Embryonic facial prominence (tissue), 1 donor: Measurements from ENCODE around the gene SGMS2.
A peak's percentile ranks its signal among the peaks of the same experiment; 100 is the strongest.
"Not testable (repeated sequence)": the region's sequence is repeated elsewhere in the genome, so short reads cannot be mapped to it uniquely, and the experiment has no call there.

Source experiments
- DNase-seq: peaks from one replicate; pipeline ENCODE4 v3.0.0-alpha.2; 2016; ENCODE audit errors: extremely low spot score

The SGMS2 gene

DNA sequence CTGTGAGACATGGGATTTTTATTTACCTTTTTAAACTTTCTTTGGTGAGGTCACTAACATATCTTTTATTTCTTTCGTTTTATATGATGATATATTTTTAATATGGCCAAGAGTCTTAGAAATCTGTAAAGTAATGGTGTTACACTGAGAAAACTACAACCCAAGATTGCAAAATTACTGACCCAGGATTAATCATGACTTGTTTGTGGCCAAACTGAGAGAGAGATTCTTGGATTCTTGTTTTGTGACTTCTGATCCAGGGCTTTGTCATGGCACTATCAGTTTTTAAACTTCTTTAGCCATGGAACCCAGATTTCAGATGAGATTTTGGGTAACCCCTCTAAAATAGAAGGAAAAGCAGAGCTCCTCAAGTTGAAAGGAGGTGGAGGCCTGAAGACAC is 42.0 kb downstream of the SGMS2 start:
- no peak for DNase-seq

DNA sequence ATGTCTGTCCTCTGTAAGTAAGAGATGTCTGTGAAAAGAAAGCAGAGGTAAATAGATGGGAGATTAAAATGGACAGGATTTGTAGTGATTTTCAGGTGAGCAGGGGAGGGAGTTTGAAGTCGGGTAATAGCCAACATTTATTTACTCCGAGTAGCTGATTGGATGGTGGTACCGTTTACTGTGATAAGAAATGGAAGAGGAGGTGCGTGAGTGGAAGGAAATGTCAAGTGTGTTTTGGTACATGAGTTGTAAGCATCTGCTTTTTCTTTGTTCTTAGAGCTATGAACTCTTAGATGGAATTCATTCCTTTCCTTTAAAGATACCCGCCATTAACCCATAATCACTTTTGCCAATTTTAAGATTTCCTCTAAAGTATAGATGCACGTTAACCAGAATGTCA is 45.5 kb downstream of the SGMS2 start:
- DNase-seq: no peak

DNA sequence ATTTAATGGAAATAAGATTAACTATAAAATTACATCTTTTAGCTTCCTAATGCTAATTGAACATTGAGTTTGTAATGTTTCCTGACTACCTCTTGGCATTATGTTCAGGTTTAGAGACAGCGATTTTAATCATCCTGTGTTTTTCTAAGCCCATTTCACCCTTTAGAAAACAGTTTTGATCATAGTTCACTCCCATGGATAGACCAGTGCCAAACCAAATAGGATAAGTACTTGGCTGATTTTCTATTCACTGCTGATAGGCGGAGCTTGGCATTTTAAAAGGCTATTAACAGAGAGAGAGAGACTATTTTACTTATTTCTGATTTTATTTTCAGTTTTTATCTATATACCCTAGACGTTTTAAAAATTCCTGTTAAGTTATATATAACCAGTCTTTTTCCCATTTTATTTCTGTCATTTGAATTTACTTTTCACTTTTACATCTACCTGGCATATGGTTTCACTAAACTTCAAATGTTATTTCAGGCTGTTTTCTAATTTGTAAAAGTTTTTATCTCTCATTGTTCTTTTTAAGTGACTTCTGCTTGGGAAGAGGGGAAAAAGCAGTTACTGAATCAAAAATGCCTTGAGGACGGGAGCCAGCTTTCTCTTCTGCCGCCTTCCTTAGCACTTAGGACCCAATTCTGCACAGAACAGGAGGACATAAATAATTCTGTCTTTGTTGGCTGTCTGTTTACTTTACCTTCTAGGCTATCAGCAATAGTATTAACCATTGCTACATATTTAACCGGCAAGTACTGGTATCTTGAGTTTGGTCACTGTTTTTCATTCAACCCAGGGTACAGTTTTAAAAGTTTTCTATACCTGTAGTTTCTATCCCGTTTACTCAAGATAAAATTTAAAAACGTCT is 46.4 kb downstream of the SGMS2 start:
- DNase-seq: no peak

DNA sequence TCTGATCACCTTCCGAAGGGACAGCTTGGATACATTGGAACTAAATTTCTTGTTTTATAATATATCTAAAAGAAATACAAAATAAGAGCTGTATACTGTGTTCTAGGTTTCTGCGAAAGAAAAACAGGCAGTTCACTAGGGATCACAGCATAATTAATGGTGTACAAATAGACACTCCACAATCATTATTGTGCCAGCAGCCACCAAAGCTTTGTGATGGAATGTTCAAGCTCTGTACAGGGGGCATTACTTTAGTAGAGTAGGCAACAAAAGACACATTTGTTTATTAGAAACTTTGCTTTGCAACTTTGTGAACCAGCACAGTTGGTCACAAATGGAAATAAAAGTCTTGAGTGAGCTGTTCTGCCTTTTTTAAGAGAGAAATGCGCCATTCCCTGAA is 49.3 kb downstream of the SGMS2 start:
- no peak for DNase-seq

DNA sequence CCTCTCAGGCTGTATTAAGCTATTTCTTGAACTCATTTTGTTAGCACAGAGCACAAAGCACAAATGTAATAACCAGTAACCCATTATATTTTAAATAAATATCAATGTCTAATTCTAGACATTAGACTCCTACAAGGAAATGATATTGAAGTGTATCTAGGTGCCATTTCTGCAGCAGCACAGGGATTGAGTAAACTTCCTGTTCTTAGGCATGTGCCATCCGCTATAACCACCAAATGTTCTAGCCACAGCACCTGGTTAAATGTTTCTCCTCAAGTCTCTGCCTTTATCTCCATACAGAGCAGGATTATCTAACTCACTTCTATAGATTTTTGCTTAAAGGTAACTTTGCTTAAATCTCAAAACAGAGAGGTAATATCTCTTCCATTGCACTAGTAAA is 51.4 kb downstream of the SGMS2 start:
- no peak for DNase-seq

DNA sequence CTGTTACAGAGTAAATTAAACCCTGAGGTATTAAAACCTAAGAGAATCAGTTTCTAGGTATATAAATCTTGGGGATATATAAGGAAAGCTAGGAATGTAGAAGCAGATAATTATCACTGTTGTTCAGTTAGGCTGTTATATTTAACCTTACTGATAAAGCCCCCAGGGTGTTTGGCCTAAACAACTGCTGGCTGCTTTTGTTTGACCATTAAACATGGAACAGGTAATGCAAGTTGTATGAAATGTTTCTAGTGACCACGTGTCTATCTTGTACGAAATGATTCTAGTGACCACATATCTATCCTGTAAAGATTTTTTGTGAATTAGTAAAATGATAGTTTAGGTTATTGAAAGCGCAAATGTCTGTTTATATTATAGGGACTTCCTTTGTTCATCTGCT is 52.6 kb downstream of the SGMS2 start:
- DNase-seq: no peak

DNA sequence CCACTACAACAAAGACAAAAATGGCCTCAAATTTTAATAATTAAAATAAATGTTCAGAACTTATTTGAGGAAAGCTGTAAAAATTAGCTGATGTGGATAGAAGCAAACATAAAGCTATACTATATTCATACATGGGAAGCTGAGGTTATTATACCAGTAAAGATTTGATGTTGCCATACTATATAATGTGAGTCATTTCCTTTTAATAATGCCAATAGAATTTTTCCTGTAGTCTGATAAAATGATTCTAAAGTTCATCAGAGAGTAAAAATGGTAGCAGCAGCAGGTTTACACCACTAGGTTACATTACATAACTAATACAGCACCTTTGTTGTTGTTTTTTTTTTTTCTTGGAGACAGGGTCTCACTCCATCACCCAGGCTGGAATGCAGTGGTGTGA is 61.1 kb downstream of the SGMS2 start:
- DNase-seq: no peak

DNA sequence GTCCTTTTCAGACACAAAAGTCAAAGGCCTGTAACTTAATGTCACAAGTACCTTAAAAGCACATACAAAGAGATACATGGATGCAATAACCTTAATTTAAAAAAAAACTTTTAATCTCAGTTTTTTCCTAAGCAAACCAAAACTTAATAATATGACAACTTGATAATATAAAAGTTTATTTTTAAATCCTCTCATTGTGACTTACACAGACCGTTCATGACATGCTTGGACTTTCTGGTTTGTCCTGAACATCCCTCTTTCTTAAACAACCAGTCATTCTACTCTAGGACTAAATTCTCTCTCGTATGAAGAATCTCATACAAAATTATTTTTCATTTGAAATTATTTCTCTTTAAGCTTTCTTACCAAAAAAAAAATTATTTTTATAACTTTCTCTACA is 63.5 kb downstream of the SGMS2 start:
- no peak for DNase-seq

DNA sequence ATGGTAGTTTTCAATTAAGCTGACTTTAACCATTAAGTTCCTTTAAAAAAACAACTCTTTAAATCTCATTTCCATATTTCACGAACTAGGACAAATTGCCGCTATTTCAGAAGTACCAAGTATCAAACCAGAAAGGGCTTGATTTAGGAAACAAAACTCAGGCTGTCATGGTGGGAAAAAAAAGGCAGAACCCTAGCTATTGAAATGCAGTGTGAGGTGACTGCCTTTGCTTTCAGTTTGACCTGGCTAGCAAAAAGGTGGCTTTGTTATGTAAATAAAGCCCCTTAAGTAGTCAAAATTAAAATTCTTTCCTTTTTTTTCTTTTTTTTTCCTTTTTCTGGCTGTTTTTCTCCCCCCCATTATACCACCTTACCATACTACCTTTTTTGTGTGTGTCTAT is 66.0 kb downstream of the SGMS2 start:
- no peak for DNase-seq

DNA sequence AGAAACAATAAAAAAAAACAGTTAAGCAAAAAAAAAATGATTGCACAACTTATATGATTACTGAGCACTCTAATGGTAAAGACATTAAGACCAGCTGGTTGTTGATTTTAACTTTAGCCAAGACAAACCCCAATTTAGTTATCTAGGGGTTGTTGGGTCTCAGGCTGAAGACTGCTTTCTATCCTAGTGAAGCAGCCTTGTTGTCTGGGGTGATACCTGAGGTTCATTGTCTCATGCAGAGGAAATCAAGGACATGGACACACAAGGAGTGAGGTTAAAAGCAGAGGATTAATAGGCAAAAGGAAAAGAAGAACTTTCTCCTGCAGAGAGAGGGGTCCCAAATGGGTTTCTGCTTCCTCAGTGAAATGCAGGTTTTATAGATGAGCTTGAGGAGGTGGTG is 66.6 kb downstream of the SGMS2 start:
- DNase-seq: no peak

DNA sequence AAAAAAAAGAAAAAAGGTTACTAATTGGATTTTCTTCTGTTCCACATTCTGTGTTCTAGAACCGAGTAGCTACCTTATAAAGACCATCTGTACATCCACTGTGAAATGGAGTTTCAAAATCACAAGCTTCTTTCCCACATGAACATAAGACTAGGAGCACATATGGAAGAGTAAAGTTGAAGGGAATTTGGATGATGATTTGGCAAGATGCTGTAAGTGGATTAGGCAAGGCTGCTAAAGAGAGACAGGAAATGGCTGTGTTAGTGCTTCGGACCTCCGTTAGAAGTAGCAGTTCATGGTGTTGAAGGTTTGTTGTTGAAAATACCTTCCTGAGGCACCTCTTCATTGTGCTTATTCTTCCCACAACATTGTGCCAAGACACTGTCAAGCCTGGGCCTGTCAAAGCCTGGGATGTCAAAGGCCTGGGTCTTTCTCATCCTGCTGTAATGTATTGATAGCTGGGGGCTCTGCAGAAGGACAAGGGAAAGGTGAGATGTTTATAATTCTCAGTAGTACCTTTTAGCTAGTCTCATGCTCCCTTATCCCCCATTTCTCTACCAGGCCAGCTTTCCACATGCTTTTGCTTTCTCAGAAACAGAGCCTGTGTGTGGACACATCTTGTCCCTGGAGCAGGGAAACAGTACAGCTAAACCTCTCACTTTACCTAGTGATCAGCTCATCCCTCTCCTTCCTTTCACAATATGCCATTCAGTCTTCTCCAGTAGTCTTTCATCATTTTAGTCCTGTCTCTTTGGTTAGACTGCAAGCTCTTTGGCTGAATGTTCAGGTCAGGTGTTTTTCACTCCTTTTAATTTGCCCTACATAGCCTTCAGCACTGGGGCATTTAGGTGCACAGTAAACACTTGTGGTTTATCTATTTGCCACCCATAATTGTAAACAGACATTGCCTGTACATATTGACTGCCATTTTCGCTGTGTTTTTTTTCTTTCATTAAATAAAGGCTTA is 68.7 kb downstream of the SGMS2 start:
- no peak for DNase-seq

DNA sequence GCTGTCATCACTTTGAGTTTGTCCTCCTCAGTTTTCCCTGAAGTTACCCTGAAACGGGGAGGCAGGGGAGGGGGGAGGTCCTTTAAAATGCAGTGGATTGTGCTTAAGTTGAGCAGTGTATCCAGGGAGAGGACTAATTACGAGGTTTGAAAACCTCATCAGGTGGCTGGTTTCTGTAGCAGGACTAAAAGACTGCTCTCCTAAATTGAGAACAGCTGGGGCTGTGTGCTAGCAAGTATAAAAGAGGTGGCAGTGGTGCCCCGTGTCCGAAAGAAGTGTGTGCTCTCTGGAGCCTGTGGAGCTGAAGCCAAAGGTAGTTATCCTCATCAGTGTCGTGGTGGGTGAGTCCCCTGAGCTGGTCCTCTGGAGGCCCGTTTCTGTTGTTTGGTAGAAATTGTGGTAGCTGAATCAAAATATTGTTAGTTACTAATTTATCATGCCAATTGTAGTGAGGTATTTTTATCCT is 69.4 kb downstream of the SGMS2 start:
- DNase-seq: no peak

DNA sequence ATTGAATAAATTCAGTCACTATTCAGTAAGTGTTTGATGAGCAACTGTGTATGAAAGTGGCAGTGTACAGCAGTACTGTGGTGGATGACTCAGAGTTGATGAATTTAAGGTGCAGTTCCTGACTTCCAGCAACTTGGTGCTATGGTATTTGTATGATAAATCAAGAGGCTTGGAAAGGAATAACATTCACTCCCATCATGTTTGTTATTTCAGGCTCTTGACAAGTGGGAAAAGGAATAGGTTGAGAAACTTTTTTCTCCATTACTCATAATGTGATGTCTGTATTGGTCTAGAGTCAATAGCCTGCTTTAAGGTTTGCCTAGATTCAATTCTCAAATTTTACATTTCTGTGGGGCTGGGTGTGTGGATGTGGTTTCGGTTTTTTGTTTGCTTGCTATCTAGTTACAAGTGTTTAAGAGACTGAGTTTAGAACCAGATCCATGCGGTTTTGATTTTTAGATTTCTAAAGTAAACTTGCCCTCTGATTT is 71.5 kb downstream of the SGMS2 start:
- peak; percentile 10 for DNase-seq

DNA sequence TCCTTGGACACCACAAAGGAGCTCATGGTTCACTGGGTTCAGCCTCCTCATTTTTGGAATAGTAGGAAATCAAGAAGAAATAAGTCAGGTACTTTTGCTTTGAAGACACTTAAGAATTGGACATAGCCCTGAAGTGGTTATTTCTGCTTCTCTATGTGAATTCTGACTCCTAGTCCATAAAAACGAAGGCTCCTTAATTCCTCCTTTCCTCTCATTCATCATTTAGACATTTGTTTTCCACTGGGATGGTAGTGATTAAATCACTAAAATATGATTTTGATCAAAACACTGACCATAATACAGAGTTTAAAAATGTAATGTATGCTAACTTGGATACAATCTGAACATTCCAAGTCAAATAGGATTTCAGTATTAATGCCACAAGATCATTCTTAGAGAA is 71.9 kb downstream of the SGMS2 start:
- no peak for DNase-seq

DNA sequence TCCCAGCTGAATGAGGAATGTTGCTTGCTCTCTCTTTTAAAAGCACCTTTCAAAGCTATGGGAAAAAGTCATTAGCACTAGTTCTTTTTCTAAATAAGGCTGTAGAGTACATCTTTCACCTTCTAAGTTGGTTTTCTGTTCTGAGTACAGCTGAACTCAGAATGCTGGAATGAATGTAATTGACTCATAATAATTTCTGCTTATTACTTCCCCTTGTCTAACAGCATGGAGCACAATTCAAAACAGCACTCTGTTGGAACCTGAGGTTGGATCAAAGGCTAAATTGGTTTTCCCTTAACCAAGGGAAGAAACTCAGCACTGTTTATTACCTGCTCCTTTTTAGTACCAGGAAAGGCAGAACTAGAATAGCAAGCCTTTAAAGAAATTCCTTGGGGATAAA is 73.1 kb downstream of the SGMS2 start:
- DNase-seq: no peak

DNA sequence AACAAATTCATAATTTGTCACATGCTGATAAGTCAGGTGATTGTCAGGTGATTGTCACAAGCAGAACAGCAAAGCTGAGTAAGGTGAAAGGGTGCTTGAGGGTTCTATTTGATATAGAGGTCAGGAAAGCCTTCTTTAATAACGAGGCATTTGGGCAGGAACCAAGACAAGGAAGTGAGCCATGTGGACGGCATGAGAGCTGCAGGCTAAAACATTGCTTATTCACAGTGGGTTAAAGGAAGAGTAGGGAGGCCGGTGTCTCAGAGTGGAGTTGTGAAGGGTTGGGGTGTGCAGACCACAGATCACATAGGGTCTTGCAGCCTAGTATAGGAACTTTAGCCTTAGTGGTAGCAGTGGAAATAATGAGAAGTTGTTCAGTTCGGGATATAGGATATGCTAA is 75.3 kb downstream of the SGMS2 start:
- no peak for DNase-seq

DNA sequence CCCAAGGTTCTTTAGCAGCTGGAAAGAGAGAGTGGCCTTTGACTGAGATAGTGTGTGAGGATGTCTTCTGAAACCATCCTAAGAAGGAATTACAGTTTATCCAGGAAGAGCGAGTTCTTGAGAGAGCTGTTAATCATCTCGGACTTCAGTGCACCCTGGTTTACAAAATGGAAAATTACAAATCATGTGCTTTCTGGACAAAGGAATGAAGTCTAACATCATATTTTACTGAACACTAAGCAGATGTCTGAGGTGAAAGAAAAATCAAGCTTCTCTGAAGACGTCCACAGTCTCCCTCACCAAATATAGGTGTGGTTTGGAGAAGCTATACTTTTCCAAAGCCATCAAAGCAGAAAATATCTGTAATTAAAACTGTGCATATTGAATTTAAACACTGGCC is 75.8 kb downstream of the SGMS2 start:
- DNase-seq: no peak

DNA sequence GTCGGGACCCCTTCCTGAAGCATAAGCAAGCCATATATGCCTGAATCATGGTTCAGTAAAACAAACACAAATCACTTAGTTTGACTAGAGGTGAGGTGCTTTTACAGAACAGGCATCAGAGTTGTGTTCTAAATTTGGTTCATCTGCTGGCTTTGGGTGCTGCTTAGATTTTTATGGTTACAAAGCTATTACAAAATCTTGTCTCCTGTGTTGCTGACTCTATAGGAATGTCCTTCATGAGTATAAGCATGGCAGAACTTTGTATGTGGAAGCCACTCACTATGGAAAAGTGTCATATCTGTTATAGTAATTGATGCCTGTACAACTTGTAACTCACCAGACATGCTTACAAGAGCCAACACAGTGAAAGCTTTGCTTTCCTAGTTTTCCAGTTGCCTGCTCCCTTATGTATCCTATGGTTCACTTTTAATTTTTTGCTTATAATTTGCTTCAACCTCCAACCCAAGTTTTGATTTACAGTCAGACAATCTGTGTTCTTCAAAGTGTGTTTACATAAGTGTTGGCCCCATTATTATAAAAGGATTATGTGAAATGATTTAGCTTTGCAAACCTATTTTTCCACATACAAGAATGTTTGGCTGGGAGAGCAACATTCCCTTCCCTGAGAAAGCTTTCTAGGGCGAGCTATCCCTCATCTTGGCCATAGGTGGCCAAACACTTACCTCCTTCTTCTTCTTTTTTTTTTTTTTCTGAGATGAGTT is 76.6 kb downstream of the SGMS2 start:
- DNase-seq: no peak

DNA sequence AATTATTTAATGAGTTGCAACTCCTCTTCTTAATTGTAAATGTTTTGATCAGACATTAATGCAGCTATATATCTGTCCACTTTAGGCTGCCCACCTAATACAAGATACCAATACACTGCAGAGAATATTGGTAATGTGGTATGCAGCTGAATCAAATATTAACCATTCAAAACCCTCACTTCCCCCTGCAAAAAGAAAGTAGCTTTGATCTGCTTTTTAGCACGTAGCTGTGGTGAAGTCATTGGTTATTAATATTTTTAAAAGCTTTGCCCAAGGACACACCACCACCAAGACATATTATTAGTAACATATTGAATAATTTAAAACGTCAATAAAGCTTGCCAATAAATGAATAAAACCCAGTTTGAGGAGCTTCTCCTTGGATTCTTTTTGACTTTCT is 78.0 kb downstream of the SGMS2 start:
- no peak for DNase-seq

DNA sequence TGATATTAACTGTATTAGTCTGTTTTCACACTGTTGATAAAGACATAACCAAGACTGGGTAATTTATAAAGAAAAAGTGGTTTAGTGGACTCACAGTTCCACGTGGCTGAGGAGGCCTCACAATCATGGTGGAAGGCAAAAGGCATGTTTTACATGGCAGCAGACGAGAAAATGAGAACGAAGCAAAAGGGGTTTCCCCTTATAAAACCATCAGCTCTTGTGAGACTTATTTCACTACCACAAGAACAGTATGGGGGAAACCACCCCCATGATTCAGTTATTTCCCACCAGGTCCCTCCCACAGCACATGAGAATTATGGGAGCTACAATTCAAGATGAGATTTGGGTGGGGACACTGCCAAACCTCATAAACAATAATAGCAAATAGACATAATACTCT is 80.3 kb downstream of the SGMS2 start:
- DNase-seq: not testable (repeated sequence)

DNA sequence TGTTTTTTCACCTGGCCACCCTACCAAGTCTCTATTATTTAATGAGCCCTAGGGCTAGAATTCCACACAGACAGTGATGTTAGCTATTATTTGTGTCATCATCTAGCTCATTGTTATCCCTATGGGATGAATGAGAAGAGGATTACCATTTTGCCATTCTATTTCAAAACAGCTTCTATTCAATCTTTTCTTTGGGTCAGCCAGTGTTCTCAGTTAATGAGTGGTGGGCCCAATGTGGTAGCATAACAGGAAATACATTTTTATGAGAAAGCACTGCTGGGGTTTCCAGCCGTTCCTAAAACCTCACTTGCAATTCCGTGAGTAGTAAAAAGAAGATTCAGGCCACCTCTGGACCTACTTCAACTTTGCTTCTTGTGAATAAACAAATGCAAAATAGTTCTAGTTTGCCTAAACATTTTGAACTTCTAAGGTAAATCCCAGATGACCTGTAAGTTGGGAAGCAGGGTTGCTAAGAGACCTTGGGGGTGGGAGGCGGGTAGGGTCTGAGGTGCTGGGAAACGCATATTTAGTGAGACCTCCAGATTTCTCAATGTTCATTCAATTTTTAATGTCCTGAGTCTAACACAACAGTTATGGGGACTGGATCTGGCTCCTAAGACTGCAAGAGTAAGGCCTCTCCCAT is 81.8 kb downstream of the SGMS2 start:
- no peak for DNase-seq
